Suppressor macrophage treated with lipopolysaccharide for 4 hours (primary cell): ENCODE measurements around the gene PELI1.

Source experiments
- DNase-seq: peaks from one replicate; pipeline ENCODE4 v3.0.0-alpha.2; 2020

PELI1 gene

GRCh38 chr2:64153811-64154210 is 9.6 kb upstream of the PELI1 start:
- no peak for DNase-seq

GRCh38 chr2:64151476-64151875 is 7.3 kb upstream of the PELI1 start:
- no peak for DNase-seq

GRCh38 chr2:64145714-64146113 is 1.5 kb upstream of the PELI1 start:
- no peak for DNase-seq

- DNase-seq: no peak
Observed at GRCh38 chr2:64145119-64145518, 899 bp upstream of the PELI1 start.

GRCh38 chr2:64143169-64144056 is 807 bp downstream of the PELI1 start:
- peak; percentile 71 for DNase-seq

GRCh38 chr2:64142741-64143168 is 1.5 kb downstream of the PELI1 start:
- DNase-seq: peak; percentile 57

- DNase-seq: peak; percentile 76
Observed at GRCh38 chr2:64141674-64142405, 2.4 kb downstream of the PELI1 start.

- peak; percentile 55 for DNase-seq
Observed at GRCh38 chr2:64140665-64141200, 3.5 kb downstream of the PELI1 start.

- peak; percentile 5 for DNase-seq
Observed at GRCh38 chr2:64139956-64140355, 4.3 kb downstream of the PELI1 start.

- DNase-seq: no peak
Observed at GRCh38 chr2:64137996-64138395, 6.2 kb downstream of the PELI1 start.

- DNase-seq: peak; percentile 87
Observed at GRCh38 chr2:64137567-64137966, 6.7 kb downstream of the PELI1 start.

GRCh38 chr2:64135421-64135820 is 8.8 kb downstream of the PELI1 start:
- peak; percentile 8 for DNase-seq

GRCh38 chr2:64134813-64135212 is 9.4 kb downstream of the PELI1 start:
- no peak for DNase-seq

- peak; percentile 64 for DNase-seq
Observed at GRCh38 chr2:64133828-64134227, 10.4 kb downstream of the PELI1 start.

GRCh38 chr2:64133354-64133753 is 10.9 kb downstream of the PELI1 start:
- no peak for DNase-seq

- peak; percentile 0 for DNase-seq
Observed at GRCh38 chr2:64130333-64130732, 13.9 kb downstream of the PELI1 start.

- DNase-seq: peak; percentile 56
Observed at GRCh38 chr2:64128943-64129391, 15.3 kb downstream of the PELI1 start.

GRCh38 chr2:64128406-64128805 is 15.8 kb downstream of the PELI1 start:
- DNase-seq: no peak

GRCh38 chr2:64127119-64127518 is 17.1 kb downstream of the PELI1 start:
- DNase-seq: no peak

GRCh38 chr2:64126601-64127000 is 17.6 kb downstream of the PELI1 start:
- DNase-seq: no peak

- no peak for DNase-seq
Observed at GRCh38 chr2:64124571-64124970, 19.6 kb downstream of the PELI1 start.

GRCh38 chr2:64124168-64124567 is 20.1 kb downstream of the PELI1 start:
- no peak for DNase-seq

- no peak for DNase-seq
Observed at GRCh38 chr2:64123740-64124139, 20.5 kb downstream of the PELI1 start.

- DNase-seq: no peak
Observed at GRCh38 chr2:64122358-64122757, 21.9 kb downstream of the PELI1 start.
